Measurements from ENCODE around the gene CES4A.
"Not testable (repeated sequence)": the region's sequence is repeated elsewhere in the genome, so short reads cannot be mapped to it uniquely, and the experiment has no call there.

The CES4A gene

DNA sequence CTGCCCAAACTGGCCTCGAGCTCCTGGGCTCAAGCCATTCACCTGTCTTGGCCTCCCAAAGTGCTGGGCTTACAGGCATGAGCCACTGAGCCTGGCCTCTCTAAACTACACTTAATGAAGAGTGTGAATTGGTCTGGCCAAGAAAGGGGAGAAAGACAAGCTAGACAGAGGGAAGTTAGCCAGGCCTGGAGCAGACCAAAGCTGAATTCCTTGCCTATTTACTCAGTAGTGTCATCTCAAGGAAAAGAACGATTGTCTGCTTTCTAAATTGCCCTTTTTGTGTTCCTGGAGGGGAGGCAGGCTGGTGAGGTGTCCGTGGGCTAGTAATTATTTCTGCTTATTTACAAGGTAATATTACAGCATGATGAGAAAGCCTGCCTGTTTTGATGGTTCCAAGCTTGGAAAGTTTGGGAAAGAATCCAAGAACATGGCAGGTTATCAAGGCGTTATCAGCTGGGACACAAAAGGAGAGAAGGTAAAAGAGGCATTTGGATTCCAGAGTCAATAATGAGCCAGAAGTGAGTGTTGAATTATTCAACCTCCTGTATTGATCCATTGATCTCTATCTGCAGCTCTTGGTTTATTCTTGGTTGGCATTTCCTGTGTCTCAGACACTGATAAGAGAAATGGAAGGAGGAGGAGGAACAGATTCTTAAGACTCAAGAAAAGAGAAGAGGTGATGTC lies 34.3 kb downstream of the CES4A start:
- DNase-seq (ENCODE audit: low read depth) = no peak

DNA sequence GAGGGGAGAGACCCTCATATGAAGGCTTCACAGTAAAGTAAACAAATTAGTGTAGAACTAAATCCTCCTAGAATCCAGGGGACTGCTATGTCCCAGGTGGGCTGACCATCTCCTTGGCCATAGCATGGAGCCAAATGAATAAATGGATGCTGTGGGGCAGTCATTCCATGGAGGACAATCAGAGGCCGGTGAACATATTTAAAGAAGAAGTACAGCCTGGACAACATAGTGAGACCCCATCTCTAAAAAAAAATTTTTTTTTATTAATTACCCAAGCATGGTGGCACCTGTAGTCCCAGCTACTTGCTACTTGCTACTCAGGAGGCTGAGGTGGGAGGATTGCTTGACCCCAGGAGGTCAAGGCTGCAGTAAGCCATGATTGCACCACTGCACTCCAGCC lies 35.3 kb downstream of the CES4A start:
- DNase-seq (ENCODE audit: low read depth) = no peak

DNA sequence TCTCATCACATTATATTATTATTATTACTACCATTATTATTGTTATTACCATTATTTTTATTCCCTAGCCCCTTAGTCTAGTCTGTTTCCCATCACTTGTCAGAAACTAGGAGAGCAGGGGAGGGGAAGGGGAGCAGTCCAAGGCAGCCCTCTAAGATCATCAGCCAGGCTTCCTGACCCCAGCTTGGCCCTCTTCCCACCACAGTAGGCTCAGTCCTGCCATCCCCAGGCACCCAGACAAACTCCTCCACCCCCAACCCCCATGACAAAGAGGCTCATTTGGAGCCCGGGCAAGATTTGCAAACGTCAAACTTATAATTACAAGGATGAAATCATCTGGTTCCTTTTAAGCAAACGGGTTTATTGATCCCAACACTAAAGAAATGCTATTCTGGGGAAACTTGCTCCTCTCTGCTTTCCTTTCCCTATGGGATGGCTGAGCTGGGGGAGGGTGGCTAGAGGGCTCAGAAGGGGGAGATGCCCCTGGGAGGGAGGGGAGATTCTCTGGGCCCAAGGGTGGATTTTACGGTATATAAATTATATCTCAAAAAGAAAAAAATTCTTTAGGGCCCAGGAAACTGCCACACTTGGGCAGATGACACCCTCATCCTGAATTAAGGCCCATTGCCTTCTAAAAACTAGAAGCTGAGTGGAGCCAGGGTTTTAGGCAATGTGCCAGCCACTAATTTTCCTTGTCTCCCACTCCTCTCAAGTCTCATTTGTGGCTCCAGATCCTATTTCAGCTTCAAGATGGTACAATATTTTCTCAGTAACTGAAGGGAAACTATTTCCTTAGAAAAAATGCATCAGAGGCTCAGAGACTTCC lies 36.2 kb downstream of the CES4A start:
- no peak for DNase-seq (ENCODE audit: low read depth)

DNA sequence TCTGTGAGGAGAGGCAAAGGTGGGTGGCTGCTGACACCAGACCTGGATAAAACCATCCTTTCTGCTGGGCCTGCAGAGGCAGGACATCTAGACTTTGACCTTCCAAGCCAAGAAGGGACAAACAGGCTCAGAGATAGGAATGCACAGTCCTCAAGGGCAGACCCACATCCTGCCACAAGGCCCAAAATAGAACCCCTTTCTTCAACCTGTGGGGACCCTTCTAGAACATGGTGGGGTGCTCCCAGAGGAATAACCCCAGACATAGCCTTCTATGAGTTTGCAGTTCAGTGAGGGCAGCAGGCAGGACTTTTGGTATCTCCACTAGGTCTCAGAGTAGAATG lies 36.8 kb downstream of the CES4A start:
- DNase-seq (ENCODE audit: low read depth) = no peak

DNA sequence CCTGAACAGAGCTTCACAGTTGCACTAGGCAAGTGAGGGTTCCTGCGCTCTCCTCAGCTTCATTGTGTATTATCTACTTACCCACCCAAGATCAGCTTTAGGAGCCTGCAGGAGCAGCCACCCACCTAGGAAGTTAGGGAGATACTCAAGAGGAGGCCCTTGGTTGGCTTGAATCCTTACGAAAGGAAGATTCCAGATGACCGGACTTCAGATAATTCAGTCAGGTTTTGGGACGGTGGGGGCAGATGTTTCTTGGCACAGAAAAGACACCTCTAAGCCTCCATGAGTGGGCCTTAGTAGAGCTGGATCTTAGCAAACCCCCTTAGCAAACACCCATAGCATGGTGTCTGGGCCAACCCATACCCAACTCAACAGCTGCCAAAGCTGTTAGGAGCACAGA lies 38.2 kb downstream of the CES4A start:
- DNase-seq (ENCODE audit: low read depth) = no peak

DNA sequence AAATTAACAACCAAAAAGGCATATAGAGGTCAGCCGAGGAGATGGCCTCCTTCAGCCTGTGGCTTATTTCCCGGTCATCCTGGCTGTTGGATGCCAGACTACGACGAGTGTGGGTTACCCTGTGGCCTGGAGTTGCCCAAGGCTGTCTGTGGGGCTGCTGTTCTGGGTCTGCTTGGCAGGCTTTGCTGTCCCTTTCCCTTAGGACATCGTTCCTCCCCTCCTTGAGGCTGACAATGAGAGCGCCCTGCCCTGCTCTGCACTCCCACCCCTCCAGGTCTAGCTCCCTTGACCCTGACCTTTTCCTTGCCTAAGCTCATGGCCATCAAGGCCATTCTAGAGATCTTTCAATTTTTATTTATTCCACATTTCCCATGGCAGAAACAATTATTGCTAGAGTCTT lies 38.7 kb downstream of the CES4A start:
- DNase-seq (ENCODE audit: low read depth) = no peak

DNA sequence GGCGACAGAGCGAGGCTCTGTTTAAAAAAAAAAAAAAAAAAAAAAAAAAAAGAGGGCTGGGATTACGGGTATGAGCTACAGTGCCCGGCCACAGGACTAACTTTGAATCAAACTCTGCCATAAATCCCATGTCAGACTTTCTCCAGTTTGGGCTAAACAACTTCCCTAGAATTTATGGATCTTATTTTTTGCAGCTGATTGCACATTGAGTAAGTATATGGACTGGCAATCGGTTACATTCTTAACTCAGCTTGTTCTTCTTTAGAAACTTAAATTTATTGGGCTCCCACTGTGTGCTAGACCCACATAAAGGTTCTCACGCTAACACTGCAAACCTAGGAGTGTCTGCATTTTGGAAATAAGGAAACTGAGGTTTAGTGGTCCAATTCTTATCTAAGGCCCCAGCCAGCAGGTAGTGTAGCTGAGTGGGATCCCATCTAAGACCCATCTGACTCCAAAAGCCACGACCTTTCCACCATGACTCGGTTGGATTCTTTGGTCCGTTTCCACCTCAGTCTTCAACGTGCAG lies 39.8 kb downstream of the CES4A start:
- no peak for DNase-seq (ENCODE audit: low read depth)

DNA sequence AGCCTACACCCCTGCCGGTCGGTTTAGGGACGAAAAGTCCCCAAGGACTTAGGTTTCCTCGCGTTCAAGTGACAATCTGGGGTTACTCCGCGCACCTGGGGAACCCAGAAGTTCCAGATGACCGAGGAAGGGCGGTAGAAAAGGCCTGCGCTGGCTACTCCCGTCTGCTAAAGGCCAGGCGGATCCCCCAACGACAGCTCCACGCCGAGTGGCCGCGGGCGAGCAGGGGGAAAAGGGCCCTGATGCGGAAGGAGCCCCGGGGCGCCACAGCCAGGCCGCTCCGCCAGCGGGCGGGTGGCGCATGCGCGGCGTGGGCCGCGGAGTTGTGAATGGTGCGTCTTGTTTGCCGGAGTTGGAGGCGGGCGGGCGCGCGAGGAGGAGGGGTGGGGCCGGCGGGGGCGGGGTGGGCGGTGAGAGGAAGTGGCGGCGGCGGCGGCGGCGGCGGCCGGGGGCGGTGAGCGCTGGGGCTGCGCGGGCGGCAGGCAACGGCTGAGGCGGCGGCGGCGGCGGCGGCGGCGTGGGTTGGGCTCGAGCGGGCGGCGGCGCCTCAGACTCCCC lies 40.4 kb downstream of the CES4A start, which contains the start of gene CBFB:
Gene CBFB (plus strand): TSS at position 454 of the 558 bp plus-strand sequence. CDS start 259 bp downstream, outside the sequence.
- DNase-seq (ENCODE audit: low read depth) = peak; percentile 48

DNA sequence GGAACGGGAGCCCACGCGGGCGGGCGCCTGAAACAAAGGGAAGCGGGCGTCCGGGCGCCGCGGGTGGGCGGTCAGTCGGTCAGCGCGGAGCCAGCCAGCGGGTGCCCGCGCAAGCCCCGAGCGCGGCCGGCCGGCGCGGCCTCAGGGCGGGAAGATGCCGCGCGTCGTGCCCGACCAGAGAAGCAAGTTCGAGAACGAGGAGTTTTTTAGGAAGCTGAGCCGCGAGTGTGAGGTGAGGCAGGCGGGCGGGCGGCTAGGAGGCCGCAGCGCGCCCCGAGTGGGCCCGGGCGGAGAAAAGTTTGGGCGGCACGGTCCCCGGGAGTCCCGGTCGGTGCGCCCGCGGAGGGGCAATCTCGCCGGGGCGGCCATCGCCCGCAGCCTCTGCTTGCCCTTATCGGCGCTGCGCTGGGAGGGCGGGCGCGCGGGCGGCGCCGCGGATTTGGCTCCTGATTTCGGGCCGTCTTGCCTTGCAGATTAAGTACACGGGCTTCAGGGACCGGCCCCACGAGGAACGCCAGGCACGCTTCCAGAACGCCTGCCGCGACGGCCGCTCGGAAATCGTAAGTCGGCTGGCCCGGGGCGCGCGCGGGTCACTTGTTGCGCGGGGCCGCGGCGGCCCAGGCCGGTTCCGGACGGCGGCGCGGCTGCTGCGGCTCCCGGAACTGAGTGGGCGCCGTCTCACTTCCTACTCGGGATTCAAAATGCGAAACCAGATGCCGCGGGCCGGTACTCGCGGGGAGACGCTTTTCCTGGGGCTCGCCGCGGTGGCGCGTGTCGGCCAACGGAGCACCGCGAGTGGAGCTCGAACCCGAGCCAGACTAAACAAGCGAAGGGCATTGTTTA lies 41.1 kb downstream of the CES4A start:
- DNase-seq (ENCODE audit: low read depth) = no peak

DNA sequence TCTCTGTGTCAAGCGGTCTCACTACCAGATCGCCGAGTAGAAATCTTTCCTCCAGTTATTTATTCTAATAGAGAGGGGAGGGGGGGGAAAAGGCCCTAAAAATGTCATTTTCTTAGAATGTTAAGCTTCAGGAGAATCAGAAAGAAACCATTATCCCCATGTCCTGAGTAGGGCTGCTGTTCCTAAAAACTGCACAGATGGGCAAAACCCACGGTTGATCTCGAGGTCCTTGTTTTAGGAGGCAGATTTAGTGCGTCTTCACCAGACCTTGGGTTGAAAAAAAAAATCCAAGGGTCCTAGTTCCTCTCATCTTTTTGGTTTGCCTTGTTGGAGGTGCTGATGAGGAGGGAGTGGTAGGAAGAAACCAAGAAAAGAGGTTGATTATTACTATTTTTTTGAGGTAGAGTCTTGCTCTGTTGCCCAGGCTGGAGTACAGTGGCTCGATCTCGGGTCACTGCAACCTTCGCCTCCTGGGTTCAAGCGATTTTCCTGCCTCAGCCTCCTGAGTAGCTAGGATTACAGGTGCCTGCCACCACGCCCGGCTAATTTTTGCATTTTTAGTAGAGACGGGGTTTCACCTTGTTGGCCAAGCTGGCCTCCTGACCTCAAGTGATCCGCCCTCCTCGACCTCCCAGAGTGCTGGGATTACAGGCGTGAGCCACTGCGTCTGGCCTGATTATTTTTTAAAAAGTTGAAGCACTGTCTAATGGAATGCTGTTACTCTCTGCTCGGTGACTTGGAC lies 42.0 kb downstream of the CES4A start:
- no peak for DNase-seq (ENCODE audit: low read depth)

DNA sequence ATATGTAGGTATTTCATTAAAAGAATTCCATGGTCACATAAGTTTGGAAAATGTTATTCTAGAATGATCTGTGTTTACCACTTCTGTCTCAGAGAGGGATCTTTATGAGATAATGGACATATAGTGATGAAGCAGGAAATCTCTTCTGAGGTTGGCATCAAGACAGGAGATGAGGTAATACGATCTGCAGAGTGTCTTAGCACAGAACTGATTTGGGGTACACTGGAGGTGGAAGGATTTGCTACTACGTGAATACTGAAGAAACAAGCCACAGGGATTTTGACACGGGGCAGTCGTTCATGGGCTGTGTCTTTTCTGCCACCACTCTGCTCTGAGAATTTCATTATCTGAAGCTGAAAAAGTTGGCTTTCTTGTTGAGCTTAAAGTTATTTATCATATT lies 46.1 kb downstream of the CES4A start:
- DNase-seq (ENCODE audit: low read depth) = no peak

DNA sequence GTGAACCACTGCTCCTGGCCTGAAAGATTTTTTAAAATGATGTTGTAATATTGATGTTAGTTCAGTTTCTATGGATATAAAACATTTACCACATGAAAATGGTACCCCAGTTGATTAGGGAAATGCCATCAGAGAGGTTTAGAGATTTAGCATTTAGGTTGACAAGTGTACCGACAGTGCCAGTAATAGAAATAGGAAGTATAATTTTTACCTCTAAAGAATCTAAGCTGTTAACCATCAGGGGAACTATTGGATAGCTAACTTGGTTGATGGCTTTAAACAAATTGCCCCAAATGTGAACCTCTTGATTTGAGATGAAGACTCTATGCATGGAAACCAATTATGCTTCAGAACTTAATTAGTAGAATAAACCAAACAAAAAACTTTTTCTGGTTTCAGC lies 47.0 kb downstream of the CES4A start:
- no peak for DNase-seq (ENCODE audit: low read depth)

DNA sequence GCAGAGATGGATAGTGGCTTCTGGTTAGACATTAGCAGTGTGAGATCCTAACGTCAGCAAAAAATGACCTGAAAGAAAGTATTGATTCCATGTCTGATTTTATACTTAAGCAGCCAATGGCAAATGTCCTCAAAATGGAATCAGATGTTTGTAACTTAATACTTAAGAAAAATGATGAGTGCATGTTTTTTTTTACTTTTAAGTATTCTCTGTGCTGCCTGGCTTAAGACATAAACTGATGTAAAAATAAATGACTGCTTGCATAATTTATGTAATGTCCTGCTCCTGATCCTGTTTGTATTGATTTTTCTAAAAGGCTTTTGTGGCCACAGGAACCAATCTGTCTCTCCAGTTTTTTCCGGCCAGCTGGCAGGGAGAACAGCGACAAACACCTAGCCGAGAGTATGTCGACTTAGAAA lies 47.9 kb downstream of the CES4A start:
- DNase-seq (ENCODE audit: low read depth) = no peak

DNA sequence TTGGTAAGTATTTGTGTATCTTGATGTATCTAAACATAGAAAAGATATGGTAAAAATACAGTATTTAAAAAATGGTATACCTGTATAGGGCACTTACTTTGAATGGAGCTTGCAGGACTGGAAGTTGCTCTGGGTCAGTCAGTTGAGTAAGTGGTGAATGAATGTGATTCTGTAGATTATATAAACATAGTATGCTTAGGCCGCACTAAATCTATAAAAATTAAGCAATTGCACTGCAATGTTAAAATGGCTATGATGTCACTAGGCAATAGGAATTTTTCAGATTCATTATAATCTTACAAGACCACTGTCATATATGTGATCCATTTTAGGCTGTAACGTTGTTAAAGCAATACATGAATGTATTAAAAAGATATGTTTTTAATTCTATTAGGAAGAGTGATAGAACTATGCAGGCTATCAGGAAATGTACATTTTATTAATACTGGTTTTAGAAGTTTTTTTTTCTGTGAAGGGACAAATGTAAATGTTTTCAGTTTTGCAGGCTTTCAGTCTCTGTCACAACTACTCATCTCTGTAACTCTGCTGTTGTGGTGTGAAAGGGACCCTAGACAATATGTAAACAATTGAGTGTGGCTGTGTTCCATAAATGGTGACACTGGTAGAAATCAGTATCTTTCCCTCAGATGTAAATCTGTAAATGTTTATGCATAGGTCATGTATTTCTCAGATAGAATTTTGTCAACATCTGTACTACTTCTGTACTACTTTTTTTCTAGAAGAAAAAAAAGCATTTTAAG lies 51.1 kb downstream of the CES4A start:
- no peak for DNase-seq (ENCODE audit: low read depth)

DNA sequence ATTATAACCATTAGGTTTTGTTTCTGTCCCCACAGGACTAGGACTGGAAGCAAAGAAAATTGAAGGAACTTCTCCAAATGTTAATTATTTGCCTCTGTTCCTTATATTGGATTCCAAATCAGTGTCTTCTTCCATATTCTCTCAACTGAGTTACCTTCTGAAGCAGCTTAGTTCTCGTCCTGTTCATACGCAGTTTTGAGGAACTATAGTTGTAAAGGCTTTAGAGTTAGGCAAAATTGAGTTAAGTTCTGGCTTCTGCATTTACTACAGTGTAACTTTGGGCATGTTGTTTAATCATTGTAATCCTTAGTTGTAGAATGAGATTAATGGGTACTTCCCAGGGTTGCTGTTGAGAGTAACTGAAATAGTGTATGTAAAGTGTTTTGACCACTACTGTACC lies 51.8 kb downstream of the CES4A start:
- no peak for DNase-seq (ENCODE audit: low read depth)

DNA sequence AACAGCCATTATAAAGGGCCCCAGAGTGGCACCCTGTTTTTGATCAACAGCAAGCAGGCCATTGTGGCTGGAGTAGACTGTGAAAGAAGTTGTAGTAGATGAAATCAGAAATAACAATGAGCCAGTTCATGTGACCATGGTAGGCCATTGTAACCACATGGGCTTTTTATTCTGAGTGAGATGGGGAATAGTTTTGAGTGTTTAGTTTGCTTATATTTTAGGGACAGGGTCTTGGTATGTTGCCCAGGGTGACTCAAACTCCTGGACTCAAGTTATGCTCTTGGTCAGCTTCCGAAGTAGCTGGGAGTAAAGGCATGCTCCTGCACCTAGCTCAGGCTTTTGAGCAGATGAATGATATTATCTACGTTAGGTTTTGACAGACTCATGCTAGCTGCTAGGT lies 52.5 kb downstream of the CES4A start:
- DNase-seq (ENCODE audit: low read depth) = no peak

DNA sequence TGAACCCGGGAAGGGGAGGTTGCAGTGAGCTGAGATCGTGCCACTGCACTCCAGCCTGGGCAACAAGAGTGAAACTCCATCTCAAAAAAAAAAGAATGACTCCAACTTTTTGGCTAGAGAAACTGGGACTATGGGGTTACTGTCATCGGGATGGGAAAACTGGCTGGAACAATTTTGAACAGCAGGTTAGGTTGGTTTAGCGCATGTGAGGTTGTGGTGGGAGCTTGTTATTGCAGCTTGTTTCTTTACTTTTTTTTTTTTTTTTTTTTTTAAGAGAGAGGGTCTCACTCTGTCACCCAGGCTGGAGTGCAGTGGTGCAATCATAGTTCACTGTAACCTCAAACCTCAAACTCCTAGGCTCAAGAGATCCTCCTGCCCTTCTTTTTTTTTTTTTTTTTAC lies 53.1 kb downstream of the CES4A start:
- not testable (repeated sequence) for DNase-seq (ENCODE audit: low read depth)

DNA sequence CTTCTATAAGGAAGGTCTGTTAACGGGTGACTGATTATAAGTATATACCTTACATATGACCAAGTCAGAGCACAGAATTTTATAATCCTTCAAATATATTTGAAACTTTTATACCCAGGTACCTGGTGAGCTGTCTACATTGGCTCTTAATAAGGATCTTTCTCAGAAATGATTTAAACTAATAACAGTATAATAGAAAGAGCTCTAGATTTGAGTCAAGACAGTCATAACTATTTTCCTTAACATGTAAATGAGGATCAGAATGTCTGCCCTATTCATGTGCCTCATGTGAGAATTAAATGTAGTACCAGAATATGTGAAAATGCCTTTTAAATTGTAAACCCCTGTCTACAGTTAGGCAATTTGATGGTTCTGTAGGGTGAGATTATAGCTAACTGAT lies 55.0 kb downstream of the CES4A start:
- DNase-seq (ENCODE audit: low read depth) = no peak

DNA sequence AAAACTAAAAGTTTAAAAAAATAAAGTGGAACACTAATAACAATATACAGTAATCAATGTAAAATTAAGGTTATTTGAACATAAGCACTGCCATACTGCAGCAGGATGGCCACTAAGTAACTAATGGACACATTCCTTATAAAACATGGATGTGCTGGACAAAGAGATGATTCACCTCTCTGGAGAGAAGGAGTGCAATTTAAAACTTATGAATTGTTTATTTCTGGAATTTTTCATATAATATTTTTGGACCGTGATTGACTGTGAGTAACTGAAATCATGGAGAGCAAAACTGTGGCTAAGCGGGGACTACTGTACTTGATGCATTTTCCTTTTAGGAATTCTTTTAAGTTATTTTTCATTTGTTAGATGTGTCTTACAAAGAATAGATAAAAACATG lies 62.4 kb downstream of the CES4A start:
- DNase-seq (ENCODE audit: low read depth) = no peak

DNA sequence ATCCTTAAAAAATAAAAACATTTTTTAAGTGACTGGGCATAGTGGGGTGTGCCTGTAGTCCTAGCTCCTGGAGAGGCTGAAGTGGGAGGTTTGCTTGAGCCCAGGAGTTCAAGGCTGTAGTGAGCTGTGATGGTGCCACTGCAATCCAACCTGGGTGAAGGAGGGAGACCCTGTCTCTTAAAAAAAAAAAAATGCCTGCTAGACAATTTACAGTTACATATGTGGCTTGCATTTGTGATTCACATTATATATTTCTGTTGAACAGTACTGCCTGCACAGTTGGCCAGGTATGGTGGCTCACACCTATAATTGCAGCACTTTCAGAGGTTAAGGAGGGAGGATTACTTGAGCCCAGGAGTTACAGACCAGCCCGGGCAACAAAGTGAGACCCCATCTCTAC lies 64.0 kb downstream of the CES4A start:
- no peak for DNase-seq (ENCODE audit: low read depth)

Data from HS-5 (cell line).